Stimulated activated CD8-positive, alpha-beta memory T cell treated with anti-CD3 and anti-CD28 coated beads, Interleukin-7, amount 100 ng/mL, for 1 hour (primary cell): ENCODE data around the gene MAP2K6.

Experiments
- DNase-seq, 2 donors: peaks; one replicate each; pipeline ENCODE4 v3.0.0-alpha.2; 2020; ENCODE audit warnings: low read depth in 2 of 2

MAP2K6 gene

DNA sequence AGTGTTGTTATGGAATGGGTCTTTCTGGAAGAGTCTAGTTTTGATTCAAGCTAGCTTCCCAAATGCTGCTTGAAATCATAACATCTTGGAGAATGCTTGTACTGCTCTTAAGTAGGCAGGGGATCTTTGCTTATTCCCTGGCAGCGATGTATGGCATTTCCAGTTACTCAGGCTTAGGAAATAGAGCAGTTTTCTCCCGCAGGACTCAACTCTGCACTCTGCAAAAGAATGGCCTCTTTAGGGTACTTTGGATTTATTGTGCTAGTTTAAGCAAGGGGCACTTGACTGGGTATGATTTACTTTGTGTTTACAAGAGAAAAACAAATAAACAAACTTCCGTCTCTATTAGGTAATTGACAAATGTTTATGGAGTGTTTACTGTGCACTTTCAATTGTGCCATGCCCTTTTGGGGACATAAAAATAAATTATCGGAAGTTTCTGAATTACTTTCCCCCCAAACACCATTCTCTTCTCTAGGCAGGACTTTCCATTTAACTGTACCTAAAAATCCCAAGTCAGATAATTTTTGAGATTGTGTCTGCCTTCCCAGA is 164.0 kb downstream of the MAP2K6 start:
- DNase-seq, result no peak

DNA sequence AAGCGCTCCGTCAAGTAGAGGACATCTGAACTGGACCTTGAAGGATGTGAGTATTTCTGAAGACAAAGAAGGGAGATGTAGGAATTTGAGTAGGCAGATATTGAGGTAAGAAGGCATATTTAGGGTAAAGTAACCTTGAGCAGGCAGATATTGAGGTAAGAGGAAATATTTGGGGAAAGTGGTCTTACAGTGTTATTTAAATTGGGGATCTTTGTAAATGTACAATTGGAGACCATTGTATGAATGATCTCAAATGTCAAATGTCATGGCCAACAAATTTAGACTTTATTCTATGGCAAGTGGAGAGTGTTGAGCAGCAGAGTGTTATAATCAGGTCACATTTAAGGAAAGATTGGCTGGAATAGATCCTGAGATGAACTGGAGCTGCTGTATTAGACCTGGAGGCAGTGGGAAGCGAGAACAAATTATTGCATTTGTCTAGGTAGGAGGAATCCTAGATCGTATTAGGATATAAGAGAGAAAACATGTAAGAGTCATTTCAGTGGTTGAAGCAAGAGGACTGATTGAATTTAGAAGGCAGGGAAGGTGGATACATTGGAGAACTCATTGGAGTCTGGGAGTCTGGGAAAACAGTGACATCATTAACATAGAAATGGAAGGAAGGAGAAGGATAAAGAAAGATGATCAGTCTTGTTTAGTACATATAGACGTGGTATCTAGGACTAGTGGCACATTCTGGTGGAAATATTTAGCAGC is 165.6 kb downstream of the MAP2K6 start:
- DNase-seq, result no peak

DNA sequence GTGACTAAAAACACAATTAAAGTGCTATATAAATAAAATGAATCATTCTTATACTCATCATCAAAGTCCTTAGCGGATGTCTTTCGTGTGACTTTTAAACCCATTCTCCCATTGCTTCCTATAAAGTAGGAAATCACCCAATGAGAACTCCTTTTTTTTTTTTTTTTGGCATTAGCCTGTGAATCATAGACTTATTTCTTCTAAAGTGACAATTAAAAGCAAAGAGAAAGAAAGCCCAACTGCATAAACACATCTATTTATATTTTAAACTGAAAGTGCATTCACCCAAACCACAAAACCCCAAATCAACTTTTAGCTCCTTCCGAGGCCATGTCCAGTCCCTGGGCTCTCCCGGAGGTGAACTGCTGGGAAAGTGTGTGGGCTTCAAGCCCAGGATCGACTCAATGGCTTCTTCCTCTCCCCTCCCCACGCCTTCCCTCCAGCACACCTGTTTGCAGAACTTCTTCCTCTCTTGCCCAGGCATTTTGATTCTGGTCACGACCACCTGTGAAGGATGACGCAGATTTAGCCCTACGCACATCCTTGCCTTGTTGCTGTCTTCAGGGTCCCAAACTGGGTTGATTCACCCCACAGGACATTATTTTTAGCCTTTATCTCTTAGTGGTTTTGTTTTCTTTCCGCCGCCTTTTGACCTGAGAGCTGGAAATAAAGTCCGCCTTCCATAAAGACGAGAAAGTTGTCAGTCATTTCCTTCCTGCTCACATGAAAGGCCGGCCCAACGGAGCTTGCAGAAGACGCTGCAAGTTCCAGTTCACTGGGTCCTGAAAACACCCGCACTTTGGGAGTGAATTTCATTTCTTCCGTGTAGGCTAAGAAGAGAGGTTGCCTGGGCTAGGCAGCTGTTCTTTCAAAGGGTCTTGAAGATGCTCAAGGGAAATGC is 166.8 kb downstream of the MAP2K6 start:
- DNase-seq, result no peak

DNA sequence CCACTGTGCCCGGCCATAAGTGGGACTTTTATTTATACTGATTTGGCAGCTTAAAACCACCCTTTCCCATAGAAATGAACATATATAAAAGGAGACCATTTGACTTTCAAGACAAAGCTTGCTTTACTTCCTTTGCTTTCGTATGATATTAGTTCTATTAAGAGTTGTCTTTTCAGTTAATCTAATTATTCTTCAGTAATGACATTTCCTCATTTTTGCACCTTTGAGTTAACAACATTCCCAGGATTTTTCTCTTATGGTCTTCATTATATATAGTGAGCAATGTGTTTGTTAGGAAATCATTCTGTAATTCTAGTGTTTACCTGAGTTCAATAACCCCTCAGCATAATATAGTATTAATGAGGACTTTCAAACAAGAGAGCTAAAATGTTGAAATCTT is 173.8 kb downstream of the MAP2K6 start:
- no peak for DNase-seq

DNA sequence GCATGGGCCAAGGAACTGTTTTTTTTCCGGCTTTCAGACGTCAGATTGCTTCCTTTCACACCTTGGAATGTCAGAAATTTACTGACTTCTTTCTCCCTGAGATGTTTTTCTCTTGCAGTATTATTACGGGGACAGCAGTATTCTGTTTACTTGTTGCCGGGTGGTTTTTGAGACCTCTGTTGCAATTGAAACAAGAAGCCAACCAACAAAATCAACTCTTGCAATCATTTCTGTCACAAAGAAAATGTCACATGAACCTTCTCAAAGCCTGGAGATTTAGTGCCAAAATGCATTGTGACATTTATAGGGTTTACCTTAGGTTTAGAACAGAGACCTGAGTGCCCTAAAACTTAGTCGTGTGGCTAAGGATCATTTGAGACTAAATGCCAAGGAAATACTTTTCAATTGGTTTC is 174.3 kb downstream of the MAP2K6 start:
- DNase-seq, result no peak

DNA sequence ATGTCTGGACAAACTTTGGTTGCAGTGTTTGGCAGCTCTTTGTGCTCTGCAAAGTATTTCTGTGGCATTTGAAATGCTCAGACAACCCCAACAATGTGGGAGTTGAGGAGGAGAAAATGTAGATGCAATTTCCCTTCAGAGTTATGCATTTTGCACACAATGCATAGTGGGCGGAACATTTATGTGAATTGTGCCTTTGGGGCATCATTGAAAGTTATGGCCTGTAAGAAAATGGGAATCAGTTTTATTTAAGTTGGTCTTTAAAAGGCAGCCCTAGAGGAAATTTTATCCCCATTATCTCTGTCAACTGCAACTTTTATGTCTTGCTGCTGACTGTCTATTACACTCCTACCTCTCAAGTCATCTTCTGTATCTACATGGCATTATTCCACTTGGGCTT is 176.2 kb downstream of the MAP2K6 start:
- DNase-seq, result no peak

DNA sequence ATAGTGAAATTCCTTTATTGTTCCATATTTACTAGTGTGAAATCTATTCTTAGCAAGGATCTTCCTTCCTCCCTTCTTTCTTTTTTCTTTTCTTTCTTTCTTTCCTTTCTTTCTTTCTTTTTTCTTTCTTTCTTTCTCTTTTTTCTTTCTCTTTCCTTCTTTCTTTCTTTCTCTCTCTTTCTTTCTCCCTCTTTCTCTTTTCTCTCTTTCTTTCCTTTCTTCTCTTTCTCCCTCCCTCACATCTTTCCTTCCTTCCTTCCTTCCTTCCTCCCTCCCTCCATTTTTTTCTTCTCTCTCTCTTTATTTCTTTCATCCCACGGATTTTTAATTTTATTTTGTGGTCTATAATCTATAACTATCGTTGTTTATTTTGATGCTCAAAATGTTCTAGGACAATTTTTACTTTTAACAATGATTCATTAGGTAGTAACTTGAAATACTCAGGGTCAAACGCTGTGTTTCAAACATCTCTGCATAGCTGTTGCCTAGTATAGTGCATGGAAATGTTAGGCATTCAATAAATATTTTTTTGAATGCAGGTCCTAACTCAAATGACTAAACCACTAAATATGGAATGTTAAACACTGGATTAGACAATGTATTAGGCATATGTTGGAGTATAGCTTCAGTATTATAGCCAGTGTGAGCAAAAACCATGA is 178.3 kb downstream of the MAP2K6 start:
- no peak for DNase-seq

GRCh38 chr17:69593351-69593715 is 178.8 kb downstream of the MAP2K6 start:
- no peak for DNase-seq

DNA sequence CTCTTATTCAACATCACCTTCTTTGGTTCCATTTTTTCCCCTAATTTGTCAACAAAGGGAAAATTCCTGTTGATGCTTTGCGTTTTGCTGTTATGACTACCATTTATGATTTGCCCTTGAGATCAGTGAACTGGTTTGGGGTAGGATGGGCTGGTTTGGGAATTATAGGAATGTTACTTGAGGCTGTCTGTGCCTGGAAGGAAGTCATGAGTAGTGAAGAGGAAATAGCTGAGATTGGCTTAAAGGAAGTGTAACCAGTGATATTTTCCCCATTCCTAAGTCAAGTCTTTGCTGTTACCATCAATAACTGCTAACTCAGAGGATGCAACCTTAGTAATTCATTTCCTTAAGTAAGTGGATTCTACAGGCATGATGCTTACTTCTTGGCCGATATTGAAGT is 179.2 kb downstream of the MAP2K6 start:
- no peak for DNase-seq

GRCh38 chr17:69594641-69595040 is 180.1 kb downstream of the MAP2K6 start:
- DNase-seq, result no peak

- no peak for DNase-seq
Observed at GRCh38 chr17:69596141-69596540, 181.6 kb downstream of the MAP2K6 start.

- DNase-seq, result no peak
Observed at GRCh38 chr17:69597898-69598692, 183.6 kb downstream of the MAP2K6 start.

GRCh38 chr17:69602972-69603371 is 188.5 kb downstream of the MAP2K6 start:
- no peak for DNase-seq
